K562 (cell line): ENCODE data around the gene CCDC87. TPM values are rescaled to one million over a fixed set of nuclear protein-coding genes. Genes with fewer than 3 reads are reported as not detected.

Experiments used
- ATAC-seq: fragments of 200-7000 bp; cut with Tn5 transposase; 3 replicates; pipeline ENCODE4 v1.9.1; 2020; ENCODE audit warnings: moderate library complexity
- BruUV-seq: library from RNA; stranded (reverse); fragments of 400-500 nt; replicated peaks from 2 replicates; lab custom pipeline; 2021; lab: Mats Ljungman, UMichigan
- CTCF ChIA-PET: fragments of 300-600 bp; formaldehyde crosslinking; extraction: SDS; loops from one replicate; lab custom pipeline; 2021; ENCODE audit warnings: low intra/inter-chr PET ratio; lab: Yijun Ruan, JAX
- POLR2A ChIA-PET: fragments of 300-600, 350-650 bp; sonication (Branson Sonifier 250); formaldehyde crosslinking; extraction: SDS; loops from one replicate; lab custom pipeline; 2021; ENCODE audit warnings: antibody characterized with exemption, inconsistent platforms; lab: Yijun Ruan, JAX
- DNase-seq, 4 experiments: peaks; one replicate each; pipeline versions ENCODE4 v3.0.0 to v3.0.0-alpha.2; 2011 to 2018; ENCODE audit warnings: low spot score in 3 of 4, mixed read lengths in 3 of 4; ENCODE audit errors: extremely low read depth in 1 of 4
- FAIRE-seq: peaks from 2 replicates; lab custom pipeline; 2011; peaks lifted over from hg19 to GRCh38; lab: Jason Lieb, UNC
- H2AFZ ChIP-seq: 2 replicates; pipeline ENCODE4 v1.6.0; 2011; ENCODE audit warnings: low read depth, low read length, control low read depth, inconsistent platforms
- H3K27ac ChIP-seq: fragments of 200-600 bp; 3 replicates; pipeline ENCODE4 v1.8.0; 2011; ENCODE audit warnings: low read depth, mild to moderate bottlenecking, control low read depth, inconsistent platforms, low read length, moderate library complexity, mixed read lengths; ENCODE audit errors: extremely low read depth
- H3K27me3 ChIP-seq, 2 experiments: fragments of 300-600 bp in 1 of 2; 2 replicates in 1 of 2; 3 replicates in 1 of 2; pipeline versions ENCODE4 v1.6.0 to v1.8.0; 2011; ENCODE audit warnings: inconsistent platforms in 2 of 2, low read length in 2 of 2, mild to moderate bottlenecking in 1 of 2, mixed read lengths in 1 of 2, moderate library complexity in 1 of 2; ENCODE audit not compliant: control insufficient read depth in 2 of 2, insufficient read depth in 2 of 2
- H3K36me3 ChIP-seq: fragments of 300-600 bp; 3 replicates; pipeline ENCODE4 v1.8.0; 2011; ENCODE audit warnings: mild to moderate bottlenecking, low read length, inconsistent platforms; ENCODE audit not compliant: control insufficient read depth, insufficient read depth
- H3K4me1 ChIP-seq, 2 experiments: fragments of 200-600 bp in 1 of 2; replicated peaks in 1 of 2; 2 replicates in 1 of 2; 3 replicates in 1 of 2; pipeline versions ENCODE4 v1.5.1 to v1.8.0; 2011; ENCODE audit warnings: inconsistent platforms in 2 of 2, low read length in 2 of 2, mild to moderate bottlenecking in 1 of 2, mixed read lengths in 1 of 2, moderate library complexity in 1 of 2; ENCODE audit not compliant: control insufficient read depth in 2 of 2, insufficient read depth in 2 of 2
- H3K4me2 ChIP-seq: 2 replicates; pipeline ENCODE4 v1.6.1; 2011; ENCODE audit warnings: low read length, control low read depth, inconsistent platforms, mixed read lengths; ENCODE audit not compliant: insufficient read depth
- H3K4me3 ChIP-seq: fragments of 200-600 bp; sonication (generic), shearing (Covaris generic); 2 replicates; pipeline ENCODE4 v1.5.1; 2016; ENCODE audit warnings: control low read depth, inconsistent platforms
- H3K79me2 ChIP-seq: fragments of 200-600 bp; 3 replicates; pipeline ENCODE4 v1.8.0; 2011; ENCODE audit warnings: low read length, inconsistent platforms; ENCODE audit not compliant: control insufficient read depth, insufficient read depth
- H3K9ac ChIP-seq, 2 experiments: 2 replicates each; pipeline versions ENCODE4 v1.6.0 to v1.6.1; 2011; ENCODE audit warnings: low read depth in 2 of 2, low read length in 2 of 2, control low read depth in 1 of 2, inconsistent platforms in 1 of 2, mild to moderate bottlenecking in 1 of 2, mixed read lengths in 1 of 2; ENCODE audit not compliant: insufficient read depth in 1 of 2
- H3K9me1 ChIP-seq: one replicate; pipeline ENCODE4 v1.6.0; 2011; ENCODE audit warnings: inconsistent platforms, mild to moderate bottlenecking, low read length, moderate library complexity; ENCODE audit not compliant: control insufficient read depth, insufficient read depth
- H3K9me3 ChIP-seq: replicated peaks from 2 replicates; pipeline ENCODE4 v1.5.1; 2011; ENCODE audit warnings: low read depth, low read length, inconsistent platforms; ENCODE audit not compliant: control insufficient read depth, insufficient read depth
- H4K20me1 ChIP-seq: replicated peaks from 2 replicates; pipeline ENCODE4 v1.6.1; 2011; ENCODE audit warnings: low read length, inconsistent platforms, mixed read lengths; ENCODE audit not compliant: control insufficient read depth, insufficient read depth
- C11orf30 ChIP-seq: fragments of 450-650 bp; IDR thresholded peaks from 2 replicates; pipeline ENCODE4 v1.6.1; 2016; ENCODE audit warnings: low read depth, mild to moderate bottlenecking
- NR2C2 ChIP-seq, 2 experiments: fragments of 200-800 bp in 1 of 2; sonication (Bioruptor generic) in 1 of 2; sonication (generic) in 1 of 2; formaldehyde crosslinking in 1 of 2; IDR thresholded peaks; 2 replicates each; pipeline versions ENCODE4 v1.6.1 to v1.8.0; 2016 to 2022; ENCODE audit warnings: mild to moderate bottlenecking in 1 of 2, missing compliant biosample characterization in 1 of 2, missing genetic modification characterization in 1 of 2, missing genetic modification reagents in 1 of 2
- PCBP1 ChIP-seq: fragments of 200-400 bp; formaldehyde crosslinking; IDR thresholded peaks from 2 replicates; pipeline ENCODE4 v1.6.1; 2018; ENCODE audit warnings: mild to moderate bottlenecking, low read depth, low read length; ENCODE audit not compliant: poor library complexity, severe bottlenecking
- RHOXF2B ChIP-seq: fragments of 250-450 bp; sonication (Bioruptor Pico); conservative IDR thresholded peaks from 2 replicates; pipeline ENCODE4 v1.5.1; 2021
- TARDBP ChIP-seq: fragments of 450-650 bp; IDR thresholded peaks from 2 replicates; pipeline ENCODE4 v1.6.1; 2016
- U2AF2 ChIP-seq: fragments of 200-400 bp; formaldehyde crosslinking; optimal IDR thresholded peaks from 2 replicates; pipeline ENCODE3; 2017; ENCODE audit warnings: low read depth, mild to moderate bottlenecking, low read length
- WGBS: fragments of 100-300 bp; shearing (Covaris generic); methylation state at CpG from one replicate; pipeline ENCODE4 v1.1.6; 2016; ENCODE audit warnings: low coverage, mixed read lengths; ENCODE audit not compliant: insufficient coverage; ENCODE audit errors: missing lambda C conversion rate; 5-methylcytosine and 5-hydroxymethylcytosine counted together
- in situ Hi-C: fragments of 300-500 bp; cut with MboI; formaldehyde crosslinking; loops from 4 replicates; pipeline ENCODE4 v1.15.0; 2018; ENCODE audit warnings: inconsistent platforms, mixed read lengths
- intact Hi-C: fragments of 100-400 bp; cut with micrococcal nuclease; formaldehyde crosslinking; loops from 2 replicates; pipeline ENCODE4 v1.14.2; 2022
- polyA plus RNA-seq, 8 experiments: library from polyadenylated mRNA; depleted of rRNA in 4 of 8; stranded (reverse) in 5 of 8; unstranded in 3 of 8; fragments of >200 nt; fragmentation: Nextera tagmentation in 2 of 8; fragmentation: Illumina TruSeq in 1 of 8; extraction: Ambion mirVana in 2 of 8; extraction: Trizol in 1 of 8; gene quantifications; 2 replicates each; pipeline versions ENCODE4 v1.2.1 to v1.2.3, GENCODE V29; 2011 to 2014; ENCODE audit warnings: inconsistent platforms in 1 of 8, missing spikeins in 1 of 8
- total RNA-seq, 7 experiments: library from RNA; depleted of rRNA in 6 of 7; stranded (reverse); fragments of >200 nt in 6 of 7; fragmentation: Illumina TruSeq in 2 of 7; extraction: Trizol in 2 of 7; gene quantifications; 2 replicates each; pipeline versions ENCODE4 v1.2.1 to v1.2.3, GENCODE V29; 2011 to 2021; ENCODE audit warnings: low replicate concordance in 1 of 7

Gene CCDC87
- total and polyA plus RNA-seq, 9 of the 15 experiments (the other 6 are each of a cell fraction or from before 2014, with no cell fraction given): 0.03 to 0.44 (median 0.15) TPM; not detected in 1

DNA sequence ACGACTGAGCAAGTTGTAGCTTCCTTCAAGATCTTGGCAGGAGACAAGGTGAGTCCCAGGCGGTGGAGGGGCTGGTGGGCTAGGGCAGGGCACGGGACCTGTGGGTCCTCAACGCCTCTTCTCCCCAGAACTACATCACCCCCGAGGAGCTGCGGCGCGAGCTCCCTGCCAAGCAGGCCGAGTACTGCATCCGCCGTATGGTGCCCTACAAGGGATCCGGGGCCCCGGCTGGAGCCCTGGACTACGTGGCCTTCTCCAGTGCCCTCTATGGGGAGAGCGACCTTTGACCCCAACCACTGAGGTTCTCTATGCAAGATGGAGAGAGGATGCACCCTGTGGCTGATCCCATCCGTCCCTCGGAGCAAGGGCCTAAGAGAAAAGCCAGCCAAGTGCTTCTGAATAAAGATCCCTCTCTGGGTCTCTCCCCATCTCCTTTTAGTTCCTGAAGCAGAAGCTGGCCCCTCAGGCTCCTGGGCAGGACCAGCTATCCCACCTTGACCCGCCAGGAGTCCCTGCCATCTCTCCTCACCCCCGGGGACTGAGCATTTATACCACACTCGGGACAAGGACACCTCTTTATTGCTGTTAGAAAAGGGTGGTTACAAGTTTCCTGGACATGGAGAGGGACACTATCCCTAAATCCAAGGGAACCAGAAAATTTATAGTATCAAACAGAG, 29.8 kb downstream of the CCDC87 start:
- in situ Hi-C loops: no loop called here
- Histone ChIP-seq H3K9me3 (no peaks in the 10 kb centered on the region), H4K20me1 (no peaks in the 10 kb centered on the region), H3K36me3 (no peaks in the 10 kb centered on the region), H3K9me1 (no peaks in the 10 kb centered on the region), H3K4me2 (no peak overlapping the region), H3K4me1 (peaks cover 12 to 37% of the 10 kb centered on the region in 2 experiments; a peak in 4 of 5 replicates), H3K27me3 (peaks cover 0 to 10% of the 10 kb centered on the region in 2 experiments; a peak in 2 of 5 replicates), H2AFZ (no peak overlapping the region), H3K9ac (no peak overlapping the region), H3K4me3 (no peak overlapping the region), H3K27ac (no peak overlapping the region), H3K79me2 (no peaks in the 10 kb centered on the region)
- CTCF ChIA-PET: no interaction called here
- WGBS: 43% methylated on average over 18 of the region's 20 CpGs
- POLR2A ChIA-PET: interaction anchor here (0.6 to 1.6 kb wide), 5 partner anchors 14 to 462 kb away, joined by 3 to 7 read pairs (median 4); partner anchors contain the start of genes ACTN3 and ZDHHC24
- ATAC-seq (no peak), DNase-seq (no peak), FAIRE-seq (no peak)
- intact Hi-C loops: no loop called here
- no TSS peak for BruUV-seq
- TF ChIP-seq PCBP1 (no peak), U2AF2 (no peak), RHOXF2B (CRISPR knock-in tag) (no peak), TARDBP (no peak), C11orf30 (no peak), NR2C2 (CRISPR knock-in tag; IDR thresholded peaks at IDR 0.05) (no peak), NR2C2 (tag; IDR thresholded peaks at IDR 0.05) (peak; percentile 25; the same call in 1 of the 2 replicates)
